ENCODE data around the gene FAM210A. TPM values are rescaled to one million over a fixed set of nuclear protein-coding genes. Genes with fewer than 3 reads are reported as not detected.

The FAM210A gene
- total and polyA plus RNA-seq, 2 of the 4 experiments (the other 2 are of a cell fraction), result 9.8 to 25.3 TPM

DNA sequence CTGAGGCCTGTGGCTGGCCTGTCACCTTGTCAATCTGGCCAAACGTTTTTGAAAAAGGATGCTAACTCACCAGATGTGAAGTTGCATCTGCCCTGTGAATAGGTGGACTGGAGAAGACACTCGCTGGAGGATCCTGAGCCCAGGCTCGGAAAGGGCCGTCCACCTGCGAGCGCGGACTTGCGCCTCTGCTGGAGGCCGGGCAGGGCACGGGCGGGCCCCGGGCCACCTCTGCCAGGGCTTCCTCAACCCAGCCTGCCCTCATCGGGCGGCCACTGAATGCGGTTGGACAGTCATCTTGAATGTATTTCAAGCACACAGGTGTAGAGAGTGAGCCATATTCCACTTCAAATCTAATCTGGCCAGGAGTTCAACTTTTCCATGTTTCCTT is 83.9 kb downstream of the FAM210A start:
- Histone ChIP-seq H3K4ac (ENCODE audit: low read depth, low read length) (no peak overlapping the region), H4K8ac (ENCODE audit: low read depth in 2 of 2, low read length in 2 of 2) (no peak overlapping the region), H4K5ac (ENCODE audit: low read depth, low read length) (no peak overlapping the region), H3K9me3 (ENCODE audit: control insufficient read depth, insufficient read depth, low read length) (0 out of 2 replicates have a peak, but pooled peaks cover 2% of the 10 kb centered on the region), H4K91ac (ENCODE audit: insufficient read depth, low read depth, low read length) (no peak overlapping the region), H2AK5ac (ENCODE audit: low read depth, low read length) (no peak overlapping the region), H3K4me2 (ENCODE audit: low read depth, low read length) (no peak overlapping the region), H3K4me3 (ENCODE audit: insufficient read depth, low read depth, low read length) (no peak overlapping the region), H2BK120ac (ENCODE audit: low read depth, low read length) (no peak overlapping the region), H2AFZ (replicated peaks; ENCODE audit: low read length, poor library complexity) (no peak overlapping the region), H3K9ac (ENCODE audit: low read depth, low read length) (no peak overlapping the region), H3K27me3 (ENCODE audit: control insufficient read depth, insufficient read depth, low read length) (peaks cover 33% of the 10 kb centered on the region), H2BK5ac (ENCODE audit: low read depth, low read length, poor library complexity, severe bottlenecking) (no peak overlapping the region), H4K20me1 (ENCODE audit: insufficient read depth, low read length) (no peaks in the 10 kb centered on the region), H3K79me1 (ENCODE audit: low read depth in 1 of 2, low read length in 2 of 2) (no peaks in the 10 kb centered on the region), H3K36me3 (ENCODE audit: control insufficient read depth, insufficient read depth, low read length) (no peaks in the 10 kb centered on the region), H2BK15ac (ENCODE audit: low read depth, low read length) (no peak overlapping the region), H2BK20ac (ENCODE audit: low read depth, low read length) (no peak overlapping the region), H2AK9ac (replicated peaks; ENCODE audit: low read depth, low read length, poor library complexity) (no peak overlapping the region), H3K23ac (ENCODE audit: low read depth, low read length) (no peak overlapping the region), H3K14ac (replicated peaks; ENCODE audit: low read depth, low read length) (no peak overlapping the region), H3K27ac (ENCODE audit: insufficient read depth, low read length) (no peak overlapping the region), H3K18ac (ENCODE audit: low read depth, low read length) (no peak overlapping the region), H3K9me1 (ENCODE audit: insufficient read depth, low read length) (no peaks in the 10 kb centered on the region), H3K56ac (ENCODE audit: extremely low read depth, insufficient read depth, low read length) (no peak overlapping the region), H3K4me1 (ENCODE audit: control insufficient read depth, insufficient read depth, low read length) (no peaks in the 10 kb centered on the region)
- ChIA-PET POLR2A (ENCODE audit: unreplicated experiment) (no interaction called here), CTCF (no interaction called here)
- TF ChIP-seq RFX5 (IDR thresholded peaks at IDR 0.05; ENCODE audit: low read depth, low read length) (no peak), POLR2A (IDR thresholded peaks at IDR 0.05; ENCODE audit: low read depth, low read length) (no peak), CHD1 (IDR thresholded peaks at IDR 0.05; ENCODE audit: low read depth, low read length) (no peak), MXI1 (IDR thresholded peaks at IDR 0.05; ENCODE audit: borderline replicate concordance, low read depth, low read length) (no peak), BHLHE40 (IDR thresholded peaks at IDR 0.05; ENCODE audit: low read depth, low read length) (no peak), RAD21 (IDR thresholded peaks at IDR 0.05; ENCODE audit: low read length) (no peak), SMC3 (IDR thresholded peaks at IDR 0.05; ENCODE audit: low read depth, low read length) (no peak), RCOR1 (IDR thresholded peaks at IDR 0.05; ENCODE audit: insufficient replicate concordance, low read length) (no peak), NFE2L2 (IDR thresholded peaks at IDR 0.05; ENCODE audit: low read depth, low read length) (no peak), MAZ (IDR thresholded peaks at IDR 0.05; ENCODE audit: borderline replicate concordance, low read depth, low read length) (no peak), CEBPB (IDR thresholded peaks at IDR 0.05; ENCODE audit: low read depth, low read length) (no peak), MAFK (IDR thresholded peaks at IDR 0.05; ENCODE audit: low read depth, low read length) (no peak)
- TF ChIP-seq, protein P1, sequence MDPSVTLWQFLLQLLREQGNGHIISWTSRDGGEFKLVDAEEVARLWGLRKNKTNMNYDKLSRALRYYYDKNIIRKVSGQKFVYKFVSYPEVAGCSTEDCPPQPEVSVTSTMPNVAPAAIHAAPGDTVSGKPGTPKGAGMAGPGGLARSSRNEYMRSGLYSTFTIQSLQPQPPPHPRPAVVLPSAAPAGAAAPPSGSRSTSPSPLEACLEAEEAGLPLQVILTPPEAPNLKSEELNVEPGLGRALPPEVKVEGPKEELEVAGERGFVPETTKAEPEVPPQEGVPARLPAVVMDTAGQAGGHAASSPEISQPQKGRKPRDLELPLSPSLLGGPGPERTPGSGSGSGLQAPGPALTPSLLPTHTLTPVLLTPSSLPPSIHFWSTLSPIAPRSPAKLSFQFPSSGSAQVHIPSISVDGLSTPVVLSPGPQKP (IDR thresholded peaks at IDR 0.05; ENCODE audit: borderline replicate concordance, low read depth, low read length), result no peak
- no TSS peak for BruUV-seq (replicated peaks)
- ATAC-seq (ENCODE audit: low read depth) (no peak), DNase-seq (no peak)
- WGBS, 2 experiments (ENCODE audit: extremely low coverage in 2 of 2, insufficient read length in 1 of 2), result no CpG with 5 or more reads among the region's 15 CpGs
- in situ Hi-C loops (cut with MboI; ENCODE audit: low sequenced_read_pairs), result loop anchor here (25.0 kb wide), 2 partner anchors 630 to 880 kb away; no protein-coding TSS in a partner anchor
- intact Hi-C loops (cut with micrococcal nuclease), result no loop called here
- dilution Hi-C loops (cut with HindIII; ENCODE audit: low sequenced_read_pairs, unreplicated experiment), result no loop called here

Measured in IMR-90 (cell line).